Measurements from ENCODE around the gene CFTR. TPM values are rescaled to one million over a fixed set of nuclear protein-coding genes. Genes with fewer than 3 reads are reported as not detected.

Gene CFTR
- total and polyA plus RNA-seq, 9 of the 15 experiments (the other 6 are each of a cell fraction or from before 2014, with no cell fraction given) = 0.20 TPM; not detected in 8

- Histone ChIP-seq H2AFZ (ENCODE audit: low read depth, low read length) (no peak overlapping the region), H3K4me2 (ENCODE audit: insufficient read depth, low read length) (no peak overlapping the region), H3K9ac (ENCODE audit: insufficient read depth in 1 of 2, low read depth in 2 of 2, low read length in 2 of 2) (no peak overlapping the region), H3K36me3 (ENCODE audit: control insufficient read depth, insufficient read depth, low read length) (no peaks in the 10 kb centered on the region), H3K4me3 (no peak overlapping the region), H4K20me1 (replicated peaks; ENCODE audit: control insufficient read depth, insufficient read depth, low read length) (no peaks in the 10 kb centered on the region), H3K27ac (ENCODE audit: extremely low read depth, low read depth, low read length) (no peak overlapping the region), H3K27me3 (ENCODE audit: control insufficient read depth in 2 of 2, insufficient read depth in 2 of 2, low read length in 2 of 2) (no peaks in the 10 kb centered on the region), H3K9me1 (ENCODE audit: control insufficient read depth, insufficient read depth, low read length) (no peaks in the 10 kb centered on the region), H3K9me3 (replicated peaks; ENCODE audit: control insufficient read depth, insufficient read depth, low read depth, low read length) (no peaks in the 10 kb centered on the region), H3K4me1 (replicated peaks in 1 of 2; ENCODE audit: control insufficient read depth in 2 of 2, insufficient read depth in 2 of 2, low read length in 2 of 2) (no peaks in the 10 kb centered on the region), H3K79me2 (ENCODE audit: control insufficient read depth, insufficient read depth, low read length) (no peaks in the 10 kb centered on the region)
- DNase-seq (ENCODE audit: extremely low read depth in 1 of 4, low spot score in 3 of 4) = no peak
- BruUV-seq (replicated peaks) = no TSS peak
- in situ Hi-C loops (cut with MboI) (no loop called here), intact Hi-C loops (cut with micrococcal nuclease) (no loop called here)
- CTCF ChIA-PET (ENCODE audit: low intra/inter-chr PET ratio) = no interaction called here
- POLR2A ChIA-PET = no interaction called here
- ATAC-seq = no peak
- no peak for FAIRE-seq
- TF ChIP-seq TCF15 (CRISPR knock-in tag; IDR thresholded peaks at IDR 0.05) = no peak
- TF ChIP-seq POLR2B (IDR thresholded peaks at IDR 0.05; ENCODE audit: low read depth, partially characterized antibody) = no peak
- no peak for TF ChIP-seq KAT8 (IDR thresholded peaks at IDR 0.05; ENCODE audit: low read depth)
- TF ChIP-seq ZNF197 (CRISPR knock-in tag; IDR thresholded peaks at IDR 0.05; ENCODE audit: low read depth) = no peak
- TF ChIP-seq VEZF1 (CRISPR knock-in tag; IDR thresholded peaks at IDR 0.05) = no peak
- TF ChIP-seq ILF3 (IDR thresholded peaks at IDR 0.05; ENCODE audit: borderline replicate concordance) = no peak
- TF ChIP-seq ZNF592 (IDR thresholded peaks at IDR 0.05) = no peak
- no peak for TF ChIP-seq OTX1 (CRISPR knock-in tag; IDR thresholded peaks at IDR 0.05)
- no peak for TF ChIP-seq NONO (IDR thresholded peaks at IDR 0.05; ENCODE audit: low read depth in 2 of 2, low read length in 1 of 2)
- TF ChIP-seq SNIP1 (IDR thresholded peaks at IDR 0.05; ENCODE audit: low read depth) = no peak
- TF ChIP-seq HDAC6 (IDR thresholded peaks at IDR 0.05; ENCODE audit: low read depth, low read length) = no peak
- TF ChIP-seq ZNF232 (CRISPR knock-in tag; IDR thresholded peaks at IDR 0.05) = no peak
- no peak for TF ChIP-seq TFAM (CRISPR knock-in tag; conservative IDR thresholded peaks at IDR 0.05)
- no peak for TF ChIP-seq THRB (CRISPR knock-in tag; conservative IDR thresholded peaks at IDR 0.05)
- TF ChIP-seq NELFE (IDR thresholded peaks at IDR 0.05; ENCODE audit: insufficient read depth, insufficient read length) = no peak
- no peak for TF ChIP-seq EWSR1 (IDR thresholded peaks at IDR 0.05; ENCODE audit: borderline replicate concordance, low read depth, partially characterized antibody)
These were observed 165.8 kb downstream of the CFTR start for GRCh38 chr7:117645481-117646165.
